Left renal cortex interstitium (tissue), 4 donors: ENCODE data around the gene COL23A1. TPM values are rescaled to one million over a fixed set of nuclear protein-coding genes. Genes with fewer than 3 reads are reported as not detected.
"Not testable (repeated sequence)": the region's sequence is repeated elsewhere in the genome, so short reads cannot be mapped to it uniquely, and the experiment has no call there.

Experiments
- DNase-seq, 4 donors: peaks; one replicate each; pipeline ENCODE4 v3.0.0-alpha.2; 2013; ENCODE audit warnings: low read depth in 4 of 4, low spot score in 2 of 4, missing footprints in 1 of 4
- polyA plus RNA-seq, 4 donors: library from polyadenylated mRNA; unstranded; fragments of 120-200 nt; gene quantifications; one replicate each; pipeline ENCODE4 v1.2.1, GENCODE V29; 2013; ENCODE audit not compliant: insufficient read length in 4 of 4

The COL23A1 gene
- polyA plus RNA-seq, 4 donors, result 4.4 to 8.8 (median 8.3) TPM

GRCh38 chr5:178239626-178240301 is 350.4 kb downstream of the COL23A1 start:
- not testable (repeated sequence) for DNase-seq

GRCh38 chr5:178238711-178239592 is 351.2 kb downstream of the COL23A1 start:
- no peak for DNase-seq

- no peak for DNase-seq
Measured at GRCh38 chr5:178238313-178238635, 351.9 kb downstream of the COL23A1 start.

GRCh38 chr5:178237431-178238312 is 352.5 kb downstream of the COL23A1 start:
- DNase-seq, result no peak

GRCh38 chr5:178236679-178237078 is 353.5 kb downstream of the COL23A1 start:
- DNase-seq, result no peak

GRCh38 chr5:178236126-178236525 is 354.1 kb downstream of the COL23A1 start:
- DNase-seq, result no peak

GRCh38 chr5:178235588-178235974 is 354.6 kb downstream of the COL23A1 start:
- no peak for DNase-seq

GRCh38 chr5:178234750-178235587 is 355.2 kb downstream of the COL23A1 start:
- peak in 1 of 4 donors; percentile 61 for DNase-seq

GRCh38 chr5:178234121-178234749 is 356.0 kb downstream of the COL23A1 start:
- DNase-seq, result no peak

GRCh38 chr5:178232920-178233429 is 357.2 kb downstream of the COL23A1 start:
- no peak for DNase-seq

GRCh38 chr5:178232124-178232919 is 357.9 kb downstream of the COL23A1 start, which contains the start of gene PHYKPL:
Gene PHYKPL (minus strand): TSS chr5:178232802. CDS start chr5:178232550, 252 bp downstream.
- DNase-seq, result peak in 2 of 4 donors; percentile 38 to 55

GRCh38 chr5:178231539-178232123 is 358.6 kb downstream of the COL23A1 start:
- DNase-seq, result no peak

- no peak for DNase-seq
Measured at GRCh38 chr5:178230879-178231538, 359.2 kb downstream of the COL23A1 start.

- no peak for DNase-seq
Measured at GRCh38 chr5:178229861-178230260, 360.3 kb downstream of the COL23A1 start.

GRCh38 chr5:178229111-178229510 is 361.1 kb downstream of the COL23A1 start:
- DNase-seq, result not testable (repeated sequence)

GRCh38 chr5:178228609-178229008 is 361.6 kb downstream of the COL23A1 start:
- DNase-seq, result no peak

GRCh38 chr5:178227929-178228328 is 362.3 kb downstream of the COL23A1 start:
- no peak for DNase-seq
